ENCODE results near the gene CSGALNACT2.

DNA sequence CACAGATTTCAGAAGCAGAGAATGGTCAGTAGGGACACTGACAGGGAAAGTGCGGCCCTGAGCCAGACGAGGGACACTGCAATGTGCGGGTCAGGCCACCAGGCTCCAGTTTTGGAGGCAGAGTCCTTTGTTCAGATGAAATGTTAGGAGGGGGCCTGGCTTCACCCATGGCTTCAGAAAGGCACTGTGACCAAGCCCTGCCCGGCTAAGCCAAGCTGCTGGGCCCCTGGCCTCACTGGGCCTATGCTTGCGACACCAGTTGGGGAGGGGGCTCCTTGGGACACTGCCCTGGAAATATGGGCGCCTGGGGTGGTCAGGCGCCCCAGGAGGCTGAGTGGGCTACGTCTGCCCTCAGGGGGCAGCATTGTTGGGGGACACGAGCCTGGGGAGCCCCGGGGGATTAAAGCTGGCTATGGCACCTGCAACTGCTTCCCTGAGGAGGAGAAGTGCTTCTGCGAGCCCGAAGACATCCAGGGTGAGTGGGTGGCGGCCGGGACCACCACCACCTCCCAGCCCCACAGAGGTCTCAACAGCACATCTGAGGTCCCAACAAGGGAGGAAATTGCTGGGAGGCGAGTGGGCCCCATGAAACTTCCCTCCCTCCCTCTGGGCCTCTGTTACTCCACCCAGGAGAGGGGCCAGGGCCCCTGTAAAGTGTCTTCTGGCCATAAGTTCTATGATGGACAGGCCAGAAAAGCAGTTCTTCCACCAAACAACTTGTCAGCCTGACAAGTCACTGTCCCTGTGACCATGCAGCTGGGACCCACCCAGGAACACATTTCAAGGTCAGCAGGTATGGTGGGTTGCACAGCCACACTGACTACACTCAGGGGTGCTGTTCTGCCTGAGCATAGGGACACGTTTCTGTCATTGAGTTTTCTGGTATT is 24.8 kb upstream of the CSGALNACT2 start:
- TF ChIP-seq, protein P1, sequence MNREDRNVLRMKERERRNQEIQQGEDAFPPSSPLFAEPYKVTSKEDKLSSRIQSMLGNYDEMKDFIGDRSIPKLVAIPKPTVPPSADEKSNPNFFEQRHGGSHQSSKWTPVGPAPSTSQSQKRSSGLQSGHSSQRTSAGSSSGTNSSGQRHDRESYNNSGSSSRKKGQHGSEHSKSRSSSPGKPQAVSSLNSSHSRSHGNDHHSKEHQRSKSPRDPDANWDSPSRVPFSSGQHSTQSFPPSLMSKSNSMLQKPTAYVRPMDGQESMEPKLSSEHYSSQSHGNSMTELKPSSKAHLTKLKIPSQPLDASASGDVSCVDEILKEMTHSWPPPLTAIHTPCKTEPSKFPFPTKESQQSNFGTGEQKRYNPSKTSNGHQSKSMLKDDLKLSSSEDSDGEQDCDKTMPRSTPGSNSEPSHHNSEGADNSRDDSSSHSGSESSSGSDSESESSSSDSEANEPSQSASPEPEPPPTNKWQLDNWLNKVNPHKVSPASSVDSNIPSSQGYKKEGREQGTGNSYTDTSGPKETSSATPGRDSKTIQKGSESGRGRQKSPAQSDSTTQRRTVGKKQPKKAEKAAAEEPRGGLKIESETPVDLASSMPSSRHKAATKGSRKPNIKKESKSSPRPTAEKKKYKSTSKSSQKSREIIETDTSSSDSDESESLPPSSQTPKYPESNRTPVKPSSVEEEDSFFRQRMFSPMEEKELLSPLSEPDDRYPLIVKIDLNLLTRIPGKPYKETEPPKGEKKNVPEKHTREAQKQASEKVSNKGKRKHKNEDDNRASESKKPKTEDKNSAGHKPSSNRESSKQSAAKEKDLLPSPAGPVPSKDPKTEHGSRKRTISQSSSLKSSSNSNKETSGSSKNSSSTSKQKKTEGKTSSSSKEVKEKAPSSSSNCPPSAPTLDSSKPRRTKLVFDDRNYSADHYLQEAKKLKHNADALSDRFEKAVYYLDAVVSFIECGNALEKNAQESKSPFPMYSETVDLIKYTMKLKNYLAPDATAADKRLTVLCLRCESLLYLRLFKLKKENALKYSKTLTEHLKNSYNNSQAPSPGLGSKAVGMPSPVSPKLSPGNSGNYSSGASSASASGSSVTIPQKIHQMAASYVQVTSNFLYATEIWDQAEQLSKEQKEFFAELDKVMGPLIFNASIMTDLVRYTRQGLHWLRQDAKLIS (CRISPR knock-in tag; IDR thresholded peaks at IDR 0.05): no peak
- no peak for TF ChIP-seq PRMT5 (CRISPR knock-in tag; IDR thresholded peaks at IDR 0.05)
- no peak for TF ChIP-seq TOE1 (IDR thresholded peaks at IDR 0.05; ENCODE audit: borderline replicate concordance)
- TF ChIP-seq TOE1 (CRISPR knock-in tag; IDR thresholded peaks at IDR 0.05; ENCODE audit: borderline replicate concordance, low read depth): no peak
- TF ChIP-seq SIN3A (IDR thresholded peaks at IDR 0.05; ENCODE audit: borderline replicate concordance in 2 of 2, control insufficient read depth in 1 of 2, low read depth in 2 of 2, low read length in 2 of 2): no peak
- TF ChIP-seq GABPB1 (CRISPR knock-in tag; IDR thresholded peaks at IDR 0.05): no peak
